ENCODE data around the gene TNFSF10.
"Not testable (repeated sequence)": the region's sequence is repeated elsewhere in the genome, so short reads cannot be mapped to it uniquely, and the experiment has no call there.

The TNFSF10 gene

GRCh38 chr3:172501540-172501939 lies 21.7 kb downstream of the TNFSF10 start:
- no peak overlapping the region for H3K27ac ChIP-seq
- TF ChIP-seq ZFX (IDR thresholded peaks at IDR 0.05; ENCODE audit: borderline replicate concordance) = no peak
- TF ChIP-seq, protein P1, sequence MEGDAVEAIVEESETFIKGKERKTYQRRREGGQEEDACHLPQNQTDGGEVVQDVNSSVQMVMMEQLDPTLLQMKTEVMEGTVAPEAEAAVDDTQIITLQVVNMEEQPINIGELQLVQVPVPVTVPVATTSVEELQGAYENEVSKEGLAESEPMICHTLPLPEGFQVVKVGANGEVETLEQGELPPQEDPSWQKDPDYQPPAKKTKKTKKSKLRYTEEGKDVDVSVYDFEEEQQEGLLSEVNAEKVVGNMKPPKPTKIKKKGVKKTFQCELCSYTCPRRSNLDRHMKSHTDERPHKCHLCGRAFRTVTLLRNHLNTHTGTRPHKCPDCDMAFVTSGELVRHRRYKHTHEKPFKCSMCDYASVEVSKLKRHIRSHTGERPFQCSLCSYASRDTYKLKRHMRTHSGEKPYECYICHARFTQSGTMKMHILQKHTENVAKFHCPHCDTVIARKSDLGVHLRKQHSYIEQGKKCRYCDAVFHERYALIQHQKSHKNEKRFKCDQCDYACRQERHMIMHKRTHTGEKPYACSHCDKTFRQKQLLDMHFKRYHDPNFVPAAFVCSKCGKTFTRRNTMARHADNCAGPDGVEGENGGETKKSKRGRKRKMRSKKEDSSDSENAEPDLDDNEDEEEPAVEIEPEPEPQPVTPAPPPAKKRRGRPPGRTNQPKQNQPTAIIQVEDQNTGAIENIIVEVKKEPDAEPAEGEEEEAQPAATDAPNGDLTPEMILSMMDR (IDR thresholded peaks at IDR 0.05) = no peak

- H3K27ac ChIP-seq = not testable (repeated sequence)
- TF ChIP-seq, protein P1 (IDR thresholded peaks at IDR 0.05) = peak; percentile 85
Observed at GRCh38 chr3:172490198-172490669, 33.0 kb downstream of the TNFSF10 start.

GRCh38 chr3:172478116-172478515 lies 45.1 kb downstream of the TNFSF10 start:
- TF ChIP-seq ZFX (IDR thresholded peaks at IDR 0.05; ENCODE audit: borderline replicate concordance) = no peak

GRCh38 chr3:172476347-172476746 lies 46.9 kb downstream of the TNFSF10 start:
- TF ChIP-seq, protein P1 (IDR thresholded peaks at IDR 0.05) = no peak
- TF ChIP-seq ZFX (IDR thresholded peaks at IDR 0.05; ENCODE audit: borderline replicate concordance) = no peak
- no peak overlapping the region for H3K27ac ChIP-seq

More at GRCh38 chr3:172478116-172478515, 45.1 kb downstream of the TNFSF10 start:
- no peak overlapping the region for H3K27ac ChIP-seq

- H3K27ac ChIP-seq = no peak overlapping the region
- TF ChIP-seq ZFX (IDR thresholded peaks at IDR 0.05; ENCODE audit: borderline replicate concordance) = no peak
- TF ChIP-seq, protein P1 (IDR thresholded peaks at IDR 0.05) = no peak
Observed at GRCh38 chr3:172475703-172476102, 47.5 kb downstream of the TNFSF10 start.

DNA sequence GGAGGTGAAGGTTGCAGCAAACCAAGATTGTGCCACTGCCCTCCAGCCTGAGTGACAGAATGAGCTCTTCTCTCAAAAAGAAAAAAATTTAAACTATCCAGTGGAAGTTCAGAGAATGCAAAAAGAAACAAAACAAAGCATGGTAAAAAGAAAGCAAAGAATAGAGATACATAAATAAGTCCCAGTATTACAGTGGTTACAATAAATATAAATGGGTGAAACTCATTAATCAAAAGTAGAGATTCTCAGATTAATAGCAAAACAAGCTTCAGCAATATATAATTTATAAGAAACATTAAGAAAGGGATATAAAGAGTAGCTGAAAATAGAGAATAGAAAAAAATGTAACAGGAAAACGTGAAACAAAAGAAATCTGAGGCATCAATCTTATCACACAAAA lies 51.3 kb downstream of the TNFSF10 start:
- no peak for TF ChIP-seq ZFX (IDR thresholded peaks at IDR 0.05; ENCODE audit: borderline replicate concordance)
- TF ChIP-seq, protein P1 (IDR thresholded peaks at IDR 0.05) = no peak
- H3K27ac ChIP-seq = no peak overlapping the region

- TF ChIP-seq, protein P1 (IDR thresholded peaks at IDR 0.05) = no peak
- TF ChIP-seq ZFX (IDR thresholded peaks at IDR 0.05; ENCODE audit: borderline replicate concordance) = no peak
- no peak overlapping the region for H3K27ac ChIP-seq
Observed at GRCh38 chr3:172470588-172470987, 52.6 kb downstream of the TNFSF10 start.

- H3K27ac ChIP-seq = no peak overlapping the region
- no peak for TF ChIP-seq ZFX (IDR thresholded peaks at IDR 0.05; ENCODE audit: borderline replicate concordance)
- TF ChIP-seq, protein P1 (IDR thresholded peaks at IDR 0.05) = no peak
Observed at GRCh38 chr3:172467170-172467824, 55.9 kb downstream of the TNFSF10 start.

Data from 22Rv1 (cell line).